HG02884 (cell line): ENCODE data around the gene IGF1R.

Experiments used
- ATAC-seq: cut with Tn5 transposase; IDR thresholded peaks from one replicate; pipeline ENCODE4 v1.9.1; 2021; ENCODE audit warnings: mild to moderate bottlenecking, moderate library complexity; ENCODE audit not compliant: unreplicated experiment

Gene IGF1R

DNA sequence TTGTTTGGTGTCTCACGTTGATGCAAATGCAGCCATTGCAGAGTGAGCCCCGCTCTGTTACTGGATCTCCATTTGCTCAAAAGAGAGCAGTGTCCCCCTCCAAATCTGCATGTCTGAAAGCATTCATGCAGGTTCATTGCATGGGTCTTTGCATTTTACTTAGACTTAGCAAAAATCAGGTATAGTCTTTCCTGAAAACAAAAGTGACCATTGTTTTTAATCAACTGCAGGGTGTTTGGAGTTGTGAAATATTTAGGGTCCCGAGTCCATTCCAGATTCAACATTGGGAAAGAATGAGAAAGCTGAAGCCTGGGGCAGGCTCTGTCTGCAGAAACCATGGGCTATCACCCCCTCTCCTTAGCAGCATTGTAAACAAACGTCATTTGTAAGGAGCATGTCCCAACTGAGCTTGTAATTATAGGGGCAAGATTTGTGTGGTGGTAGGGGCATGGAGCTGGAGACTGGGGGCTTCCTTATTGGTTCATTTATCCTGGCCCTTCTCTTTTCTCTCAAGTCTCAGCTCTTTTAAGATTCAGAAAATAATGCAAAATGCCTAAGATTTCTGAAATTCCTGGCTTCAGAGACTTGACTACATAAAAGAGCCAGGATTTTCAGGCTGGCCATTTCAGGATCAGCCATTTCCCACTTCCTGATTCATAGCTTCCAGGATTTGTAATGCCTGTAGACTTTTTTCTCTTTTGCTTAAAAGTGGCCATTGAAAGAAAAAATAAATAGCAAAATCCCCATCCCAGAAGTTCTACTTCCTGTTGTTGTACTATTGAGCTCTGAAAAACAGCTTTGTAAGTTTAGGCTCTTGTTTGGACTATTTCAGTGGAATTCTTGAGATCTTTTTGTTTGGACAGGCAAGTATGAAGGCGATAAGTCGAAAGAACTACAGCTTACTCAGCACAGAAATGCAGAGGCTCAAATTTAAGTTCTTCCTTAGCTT, 23.0 kb downstream of the IGF1R start:
- no peak for ATAC-seq

DNA sequence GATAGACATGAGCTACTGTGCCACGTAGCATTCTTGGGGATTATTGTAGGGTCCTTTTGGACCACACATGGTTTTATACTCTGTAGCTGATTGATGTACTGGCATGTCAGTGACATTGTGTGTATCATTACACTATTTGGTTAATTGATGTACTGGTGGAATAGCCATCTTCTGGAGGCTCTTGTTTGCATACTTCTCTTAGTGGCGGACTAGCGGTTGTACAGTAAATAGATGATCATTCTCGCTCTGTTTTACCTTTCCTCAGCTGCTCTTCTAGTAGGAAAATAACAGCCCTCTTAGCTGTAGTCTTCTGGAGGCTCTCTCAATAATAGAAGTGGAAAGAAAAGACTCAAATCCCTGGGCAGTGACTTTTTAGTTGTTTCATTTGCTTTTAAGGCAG, 24.8 kb downstream of the IGF1R start:
- ATAC-seq: no peak

DNA sequence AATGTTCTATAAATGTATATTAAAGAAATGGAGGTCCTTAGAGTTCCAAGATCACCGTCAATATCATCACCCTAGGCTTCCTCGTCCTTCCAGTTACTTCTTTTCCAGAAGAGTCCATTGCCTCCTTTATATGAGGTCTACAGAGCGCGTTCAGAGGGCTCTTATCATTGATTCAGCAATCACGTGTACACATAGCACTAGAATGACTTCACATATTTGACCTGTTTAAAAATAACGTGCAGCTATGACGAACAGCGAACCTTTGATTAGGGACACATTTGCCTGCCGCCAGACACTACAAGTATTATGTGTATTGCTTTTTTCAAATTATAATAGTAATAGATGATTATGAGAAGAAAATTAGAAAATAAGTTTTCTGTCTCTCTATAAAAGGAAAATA, 26.0 kb downstream of the IGF1R start:
- ATAC-seq: no peak

DNA sequence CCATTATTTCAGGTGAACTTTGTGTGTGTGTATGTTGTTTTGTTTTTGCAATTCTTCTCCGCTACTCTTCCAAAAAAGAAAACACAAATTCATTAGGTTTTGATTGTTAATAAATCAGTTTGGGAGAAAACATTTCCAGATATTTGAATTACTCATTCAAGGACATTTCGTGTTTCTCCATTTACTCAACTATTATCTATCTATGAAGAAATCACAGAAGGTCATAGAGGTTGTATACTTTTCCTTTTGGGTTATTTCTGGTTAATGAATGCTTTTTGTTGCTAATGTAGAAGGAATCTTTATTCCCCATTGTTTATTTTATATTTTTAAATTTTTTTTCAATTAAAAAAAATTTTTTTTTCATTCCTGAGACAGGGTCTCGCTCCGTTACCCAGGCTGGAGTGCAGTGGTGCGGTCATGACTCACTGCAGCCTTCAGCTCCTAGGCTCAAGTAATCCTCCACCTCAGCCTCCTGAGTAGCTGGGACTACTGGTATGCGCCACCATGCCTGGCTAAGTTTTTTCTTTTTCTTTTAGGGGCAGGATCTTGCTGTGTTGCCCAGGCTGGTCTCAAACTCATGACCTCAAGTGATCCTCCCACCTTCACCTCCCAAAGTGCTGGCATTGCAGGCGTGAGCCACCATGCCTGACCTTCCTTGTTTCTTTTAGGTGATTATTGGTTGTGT, 28.4 kb downstream of the IGF1R start:
- no peak for ATAC-seq

DNA sequence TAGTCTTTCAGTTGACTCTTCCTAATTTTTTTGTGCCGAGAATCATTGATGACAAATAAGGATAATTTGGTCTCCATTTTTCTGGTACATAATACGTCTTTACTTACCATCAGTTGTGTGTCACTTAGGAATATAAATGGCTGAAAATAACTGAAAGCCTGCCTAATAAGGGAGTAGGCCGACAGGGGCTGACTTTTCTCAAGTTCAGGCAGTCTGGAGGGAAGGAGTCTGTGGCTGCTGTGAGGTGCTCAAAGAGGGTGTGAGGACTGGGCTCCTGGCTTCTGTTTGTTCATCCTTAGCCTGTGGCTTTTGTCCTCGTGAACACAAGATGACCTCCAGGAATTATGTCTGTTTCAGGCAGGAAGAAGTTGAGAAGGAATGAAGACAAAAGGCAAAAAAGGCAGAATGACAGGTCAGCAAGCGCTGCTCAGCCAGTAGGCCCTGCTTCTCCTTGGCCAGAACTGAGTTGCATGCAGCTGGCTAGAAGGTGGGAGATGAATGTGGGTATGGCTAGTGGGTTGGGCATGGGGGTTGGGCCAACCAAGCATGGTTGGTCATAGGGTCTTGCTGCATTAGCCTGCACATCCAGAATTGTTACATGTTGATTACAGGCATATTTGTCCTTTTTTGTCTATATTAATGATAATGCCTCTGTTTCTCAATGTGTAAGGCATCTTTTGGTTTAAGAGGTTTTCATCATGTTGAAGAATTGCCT, 29.2 kb downstream of the IGF1R start:
- ATAC-seq: no peak

DNA sequence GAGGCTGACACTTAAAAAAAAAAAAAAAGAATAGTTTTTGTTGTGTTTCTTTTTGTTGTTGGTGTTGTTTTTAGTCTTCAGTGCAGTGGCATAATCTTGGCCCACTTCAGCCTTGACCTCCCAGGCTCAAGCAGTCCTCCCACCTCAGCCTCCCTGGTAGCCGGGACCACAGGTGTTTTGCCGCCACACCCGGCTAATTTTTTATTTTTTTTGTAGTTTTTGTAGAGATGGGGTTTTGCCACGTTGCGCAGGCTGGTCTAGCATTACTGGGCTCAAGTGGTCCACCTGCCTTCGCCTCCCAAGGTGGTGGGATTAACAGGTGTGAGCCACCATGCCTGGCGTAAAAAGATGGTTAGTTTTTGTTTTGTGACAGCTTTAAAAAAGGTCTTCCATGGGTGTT, 30.1 kb downstream of the IGF1R start:
- no peak for ATAC-seq

DNA sequence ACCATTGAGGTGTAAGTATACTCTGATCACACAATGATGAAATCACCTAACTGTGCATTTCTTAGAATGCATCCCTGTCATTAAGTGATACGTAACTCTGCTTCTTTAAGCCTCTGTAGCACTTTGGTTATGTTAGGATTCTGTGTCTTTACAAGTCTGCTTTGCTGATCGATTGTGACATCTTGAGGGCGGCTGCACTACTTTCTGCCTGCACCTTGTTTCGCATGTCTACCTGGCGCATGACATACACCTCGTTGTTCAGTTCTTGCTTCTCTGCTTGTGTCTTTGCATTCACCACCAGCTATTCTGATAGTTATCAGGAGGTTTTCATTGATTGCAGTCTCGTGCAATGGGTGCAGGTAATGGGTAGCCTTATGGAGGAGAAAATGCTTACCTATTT, 32.7 kb downstream of the IGF1R start:
- no peak for ATAC-seq

DNA sequence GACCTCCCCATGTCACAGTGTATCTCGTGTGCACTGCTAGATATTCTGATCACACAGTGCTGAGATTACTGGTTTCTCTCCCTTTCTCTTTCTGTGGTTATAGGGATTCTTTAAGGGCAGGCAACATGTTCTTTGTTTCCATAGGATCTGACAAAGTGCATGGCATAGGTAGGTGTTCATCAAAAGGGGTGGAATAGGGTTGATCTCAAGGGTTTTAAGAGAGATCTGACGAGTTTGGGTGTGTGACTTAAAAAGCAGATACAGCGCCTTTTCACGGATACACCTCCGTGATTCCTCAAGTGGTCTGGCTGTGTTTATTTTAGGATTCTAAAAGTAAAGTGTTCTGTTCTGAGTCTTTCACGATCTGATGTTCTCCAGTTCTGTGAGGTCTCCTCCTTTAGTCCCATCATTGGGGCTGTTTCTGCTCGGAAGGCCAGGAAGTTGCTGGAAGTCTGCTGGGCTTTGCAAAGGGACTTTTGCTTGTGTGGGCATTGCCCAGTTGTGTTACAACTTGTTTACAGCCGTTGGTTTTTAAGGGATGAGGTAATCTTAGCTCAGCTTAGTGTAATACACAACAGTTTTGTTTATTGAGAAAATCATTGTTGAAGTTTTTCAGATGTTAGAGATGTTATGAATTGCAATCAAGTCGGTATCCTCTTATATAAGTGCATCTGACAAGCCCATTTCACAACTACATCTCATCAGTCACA, 34.8 kb downstream of the IGF1R start:
- no peak for ATAC-seq

DNA sequence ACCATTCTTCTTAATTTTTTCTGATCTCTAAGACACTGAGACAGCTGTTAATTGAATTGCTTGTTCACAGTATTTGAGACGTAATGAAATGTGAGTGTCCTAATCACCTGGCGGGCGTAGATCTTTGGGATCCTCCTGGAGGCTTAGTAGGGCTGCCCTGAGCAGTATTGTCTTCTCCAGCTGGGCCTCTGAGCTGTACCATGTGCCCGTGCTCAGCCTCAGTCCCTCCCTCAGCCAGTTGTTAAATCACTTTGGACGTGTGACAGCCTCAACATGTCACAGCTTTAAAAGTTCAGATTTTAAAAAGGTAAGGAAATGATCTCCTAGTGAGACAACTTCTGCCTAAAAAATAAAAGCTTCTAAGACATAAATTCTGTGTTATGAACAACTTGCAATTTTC, 35.5 kb downstream of the IGF1R start:
- no peak for ATAC-seq

DNA sequence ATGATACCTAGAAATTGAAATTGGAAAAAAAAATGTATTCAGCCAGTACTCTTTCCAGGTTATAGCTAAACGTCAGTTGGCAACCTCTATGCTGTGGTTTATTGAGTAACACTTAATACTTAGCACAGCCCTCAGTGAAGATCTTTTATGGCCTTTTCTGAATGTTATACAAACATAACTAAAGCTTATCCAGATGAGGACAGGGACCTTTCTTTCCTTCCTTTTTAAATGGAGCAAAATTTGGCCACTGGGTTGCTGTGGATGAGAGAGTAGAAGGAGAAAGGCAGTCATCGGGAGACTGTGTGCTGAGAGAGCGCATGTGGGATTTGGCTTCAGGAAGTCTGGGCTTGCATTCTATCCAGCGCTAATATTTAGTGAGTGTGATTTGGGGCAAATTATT, 36.1 kb downstream of the IGF1R start:
- ATAC-seq: no peak

DNA sequence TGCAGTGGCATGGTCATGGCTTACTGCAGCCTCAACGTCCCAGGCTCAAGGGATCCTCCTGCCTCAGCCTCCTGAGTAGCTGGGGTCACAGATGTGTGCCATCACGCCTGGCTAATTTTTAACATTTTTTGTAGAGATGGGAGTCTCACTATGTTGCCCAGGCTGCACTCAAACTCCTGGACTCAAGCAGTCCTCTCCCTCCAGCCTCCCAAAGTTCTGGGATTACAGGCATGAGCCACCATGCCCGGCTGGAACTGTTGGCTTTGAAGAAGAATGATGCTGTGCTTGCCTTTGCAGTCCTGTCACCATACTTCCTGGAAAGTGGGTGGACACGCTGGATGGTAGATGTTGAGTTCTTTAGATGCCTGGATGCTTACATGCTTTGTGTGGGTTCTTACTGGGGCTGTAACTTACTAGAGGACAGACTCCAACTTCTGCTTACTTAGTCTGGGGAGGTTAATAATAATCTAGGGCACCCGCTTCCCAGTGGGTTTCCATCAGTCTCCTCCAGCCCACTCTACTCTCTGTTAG, 36.7 kb downstream of the IGF1R start:
- no peak for ATAC-seq

DNA sequence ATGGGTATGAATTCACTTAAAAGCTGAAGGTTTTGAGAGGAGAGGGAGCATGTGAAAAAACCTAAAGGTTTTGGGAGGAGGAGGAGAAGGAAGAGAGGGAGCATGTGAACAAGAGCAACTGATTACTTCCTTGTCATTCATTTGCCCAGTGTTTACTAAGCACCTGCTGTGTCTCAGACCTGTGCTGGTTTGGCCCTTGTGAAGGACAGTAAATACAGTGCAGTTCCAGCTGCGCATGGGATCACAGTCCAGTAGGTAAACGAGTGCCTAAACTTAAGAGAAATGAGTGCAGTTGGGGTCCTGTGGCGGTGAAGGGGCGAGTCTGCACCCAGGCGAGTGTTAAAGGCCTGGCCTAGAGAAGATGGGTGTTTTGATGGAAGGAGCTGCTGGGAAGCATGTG, 38.6 kb downstream of the IGF1R start:
- no peak for ATAC-seq

DNA sequence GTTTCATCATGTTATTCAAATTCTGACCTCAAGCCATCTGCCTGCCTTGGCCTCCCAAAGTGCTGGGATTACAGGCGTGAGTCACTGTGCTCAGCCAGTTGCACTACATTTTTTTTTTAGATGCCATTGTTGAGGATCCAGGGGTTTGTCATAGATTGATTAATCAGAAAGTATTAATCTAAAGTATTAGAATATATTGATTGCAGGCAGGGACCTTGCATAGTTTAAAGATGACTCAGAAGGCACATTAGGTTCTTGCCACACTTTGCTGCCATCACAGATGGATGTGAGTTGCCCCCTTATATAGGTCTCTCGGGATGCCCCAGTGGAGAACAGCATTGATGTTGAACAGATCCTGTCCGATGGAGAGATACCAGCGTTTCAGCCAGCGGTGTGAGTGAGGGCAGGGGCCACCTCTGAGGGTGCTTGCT, 41.1 kb downstream of the IGF1R start:
- ATAC-seq: no peak

DNA sequence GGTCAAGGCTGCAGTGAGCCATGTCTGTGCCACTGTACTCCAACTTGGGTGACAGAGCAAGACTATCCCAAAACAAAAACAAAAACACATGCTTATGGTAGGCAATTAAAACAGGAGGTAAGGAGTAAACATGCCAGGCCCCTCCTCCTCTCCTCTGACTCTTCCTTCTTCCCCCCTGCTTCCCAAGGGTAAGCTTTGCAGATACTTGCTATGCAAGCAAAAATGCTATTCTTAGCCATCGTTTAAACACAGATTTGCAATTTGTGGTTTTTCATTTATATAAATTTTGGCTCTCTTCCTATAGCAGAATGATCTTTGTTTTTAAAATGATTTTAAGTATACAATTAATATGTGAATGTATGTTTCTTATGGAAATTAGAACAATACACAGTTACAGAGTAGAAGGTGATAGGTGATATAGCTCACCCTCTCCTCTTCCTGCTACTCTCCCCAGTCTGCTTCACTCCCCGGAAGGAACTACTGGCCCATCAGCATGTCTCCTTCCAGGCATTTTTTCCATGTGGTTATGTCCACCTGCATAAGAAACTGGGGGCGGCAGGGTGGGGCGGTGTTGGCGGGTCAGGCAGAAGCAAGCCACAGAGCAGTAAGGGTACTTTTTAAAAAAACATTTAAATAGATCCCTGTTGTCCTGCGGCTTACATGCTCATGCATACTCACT, 42.1 kb downstream of the IGF1R start:
- ATAC-seq: no peak

DNA sequence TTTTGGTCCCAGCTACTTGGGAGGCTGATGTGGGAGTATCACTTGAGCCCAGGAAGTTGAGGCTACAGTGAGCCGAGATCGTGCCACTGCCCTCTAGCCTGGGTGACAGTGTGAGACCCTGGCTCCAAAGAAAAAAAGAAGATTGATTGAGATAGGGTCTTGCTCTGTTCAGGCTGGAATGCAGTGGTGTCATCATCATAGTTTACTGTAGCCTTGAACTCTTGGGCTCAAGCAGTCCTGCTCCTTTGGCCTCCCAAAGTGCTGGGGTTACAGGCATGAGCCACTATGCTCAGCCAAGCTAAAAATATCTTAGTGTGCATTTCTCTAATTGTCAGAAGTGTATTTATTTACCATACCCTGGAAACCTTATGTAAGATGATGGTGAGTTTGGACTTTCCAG, 43.9 kb downstream of the IGF1R start:
- ATAC-seq: no peak

DNA sequence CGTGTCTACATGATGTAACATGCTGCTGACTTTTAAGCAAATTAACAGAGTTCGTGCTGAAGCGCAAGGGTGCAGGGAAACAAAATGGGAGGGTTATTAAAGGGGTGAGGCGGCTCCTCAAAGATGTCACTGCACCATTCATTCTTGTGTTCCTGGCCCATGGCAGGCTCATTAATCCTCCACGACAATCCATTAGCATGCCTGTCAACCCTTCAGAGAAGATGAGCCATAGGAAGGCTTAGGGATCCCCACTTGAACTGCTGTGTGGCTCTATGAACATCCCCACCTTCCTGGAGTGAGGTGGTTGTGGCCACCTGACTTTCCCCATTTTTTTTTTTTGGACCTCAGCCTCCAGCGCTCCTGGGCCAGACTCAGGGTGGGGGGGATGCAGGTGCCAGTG, 45.8 kb downstream of the IGF1R start:
- ATAC-seq: no peak

DNA sequence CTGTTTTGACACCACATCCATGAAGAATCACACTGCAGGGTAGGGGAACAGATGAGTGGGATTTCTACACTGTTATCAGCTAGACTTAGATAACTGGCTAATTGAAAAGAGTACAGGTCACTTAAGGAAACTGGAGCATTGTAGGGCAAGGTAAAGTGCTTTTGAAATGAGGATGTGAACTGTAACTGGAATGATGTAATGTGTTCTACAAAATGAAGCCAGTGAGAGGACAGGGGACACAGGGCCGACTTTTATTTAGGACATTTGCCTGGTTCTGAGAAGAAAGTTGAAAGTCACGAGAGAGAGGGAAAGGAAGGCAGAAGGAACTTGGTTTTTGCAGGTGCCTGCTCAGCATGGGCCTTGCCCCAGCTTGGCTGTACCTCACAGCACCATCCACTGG, 50.5 kb downstream of the IGF1R start:
- no peak for ATAC-seq

DNA sequence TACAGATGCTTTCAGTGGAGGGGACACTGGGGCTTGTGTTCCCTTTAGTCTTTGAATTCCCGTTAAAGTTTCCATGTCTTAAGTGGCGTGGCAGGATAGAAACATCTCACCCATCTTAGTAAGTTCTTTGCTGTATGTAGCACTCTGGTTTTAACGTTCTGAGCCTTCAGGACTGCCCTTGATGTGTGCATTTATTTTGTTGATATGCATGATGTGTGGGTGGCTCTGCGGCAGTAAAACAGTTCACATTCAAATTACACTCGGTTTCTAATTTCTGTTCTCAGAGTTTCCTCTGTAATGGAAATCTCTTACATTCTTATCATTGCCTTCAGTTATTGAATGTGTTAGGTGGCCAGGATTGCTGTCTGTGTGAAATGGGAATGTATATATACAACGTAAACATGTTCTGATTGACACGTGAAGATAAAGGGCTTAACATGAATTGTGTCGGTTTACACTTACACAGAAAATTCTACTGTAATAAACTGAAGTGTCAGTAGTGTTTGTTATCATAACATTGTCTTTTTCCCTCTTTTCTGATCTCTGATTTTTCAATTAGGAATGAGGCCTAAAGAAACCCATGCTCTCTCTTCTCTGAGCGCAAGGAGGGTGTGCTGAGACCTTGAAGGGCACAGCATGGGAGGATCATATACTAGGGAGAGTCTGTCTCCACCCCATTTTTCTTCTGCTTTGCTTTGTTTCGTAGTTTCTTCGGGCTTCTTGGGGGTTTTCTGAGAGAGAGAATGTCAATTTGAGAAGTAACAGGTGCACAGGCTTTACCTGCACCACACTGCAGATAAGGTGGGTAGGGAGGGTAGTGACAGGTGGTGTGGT, 51.5 kb downstream of the IGF1R start:
- ATAC-seq: no peak

DNA sequence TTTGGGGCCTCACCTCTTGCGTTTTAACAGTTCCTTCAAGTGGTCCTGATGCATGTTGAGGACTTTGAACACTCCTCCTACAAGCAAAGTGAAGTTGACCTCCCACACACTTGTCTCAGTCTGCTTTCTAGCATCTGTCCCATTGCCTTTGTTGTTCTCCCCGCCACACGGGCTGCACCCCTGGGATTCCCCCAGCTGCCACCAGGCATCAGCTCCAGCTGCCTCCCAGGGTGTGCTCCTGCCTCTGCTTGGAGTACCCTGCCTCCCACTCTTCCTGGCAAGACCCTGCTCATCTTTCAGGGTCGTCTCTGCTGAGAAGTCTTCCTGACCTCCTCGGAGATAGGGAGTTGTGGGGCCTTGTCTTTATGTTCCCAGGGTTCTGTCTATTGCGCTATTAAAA, 52.2 kb downstream of the IGF1R start:
- ATAC-seq: no peak
